SK-MEL-5 (cell line): ENCODE results near the gene WDR86. TPM values are rescaled to one million over a fixed set of nuclear protein-coding genes. Genes with fewer than 3 reads are reported as not detected.

Source experiments
- DNase-seq: peaks from one replicate; pipeline ENCODE4 v3.0.0-alpha.2; 2016; ENCODE audit warnings: low read depth, low spot score
- in situ Hi-C: cut with HindIII; loops from 2 replicates; pipeline ENCODE4 v1.10.0; 2016; ENCODE audit warnings: low sequenced_read_pairs, high pct_unique_total_duplicates, low pct_unique_long_range_greater_than_20kb
- total RNA-seq: library from RNA; depleted of rRNA; stranded (reverse); fragments of >200 nt; shearing (Covaris generic); gene quantifications from 2 replicates; pipeline ENCODE4 v1.2.3, GENCODE V29; 2014

The WDR86 gene
- total RNA-seq, 1 experiment from 2014 or later = not detected

DNA sequence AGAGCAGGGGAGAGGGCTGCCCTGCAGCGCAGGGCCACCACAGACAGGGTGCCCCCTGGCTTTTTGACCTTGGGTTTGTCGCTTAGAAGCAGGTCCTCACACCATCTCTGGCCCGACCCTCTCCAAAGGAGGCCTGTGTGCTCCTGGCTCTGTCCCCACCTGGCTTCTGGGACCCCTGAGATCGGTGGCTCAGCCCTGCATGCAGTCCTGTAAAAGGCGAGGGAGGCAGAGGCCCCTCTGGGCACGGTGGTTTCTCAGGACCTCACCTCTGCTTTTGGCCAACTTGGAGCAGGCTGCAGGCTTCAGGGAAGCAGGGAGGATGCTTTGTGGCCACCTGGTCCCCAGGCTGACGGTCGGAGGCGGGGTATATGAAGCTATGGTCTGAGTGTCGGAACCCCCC lies 21.4 kb downstream of the WDR86 start:
- in situ Hi-C loops = no loop called here
- no peak for DNase-seq

DNA sequence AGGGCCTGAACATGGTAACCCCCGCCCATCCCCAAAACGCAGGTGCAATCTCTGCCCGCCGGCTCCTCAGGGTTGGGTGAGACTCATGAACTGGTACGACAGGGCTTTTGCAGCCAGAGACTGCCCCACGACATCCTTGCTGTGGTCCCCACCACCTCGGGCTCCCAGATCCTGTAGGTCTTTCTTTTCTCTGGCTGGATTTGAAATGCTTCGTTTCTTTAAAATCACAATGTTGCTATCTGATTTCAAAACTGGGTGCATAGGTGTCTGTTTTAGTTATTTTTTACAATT lies 21.9 kb downstream of the WDR86 start:
- in situ Hi-C loops = no loop called here
- DNase-seq = no peak

DNA sequence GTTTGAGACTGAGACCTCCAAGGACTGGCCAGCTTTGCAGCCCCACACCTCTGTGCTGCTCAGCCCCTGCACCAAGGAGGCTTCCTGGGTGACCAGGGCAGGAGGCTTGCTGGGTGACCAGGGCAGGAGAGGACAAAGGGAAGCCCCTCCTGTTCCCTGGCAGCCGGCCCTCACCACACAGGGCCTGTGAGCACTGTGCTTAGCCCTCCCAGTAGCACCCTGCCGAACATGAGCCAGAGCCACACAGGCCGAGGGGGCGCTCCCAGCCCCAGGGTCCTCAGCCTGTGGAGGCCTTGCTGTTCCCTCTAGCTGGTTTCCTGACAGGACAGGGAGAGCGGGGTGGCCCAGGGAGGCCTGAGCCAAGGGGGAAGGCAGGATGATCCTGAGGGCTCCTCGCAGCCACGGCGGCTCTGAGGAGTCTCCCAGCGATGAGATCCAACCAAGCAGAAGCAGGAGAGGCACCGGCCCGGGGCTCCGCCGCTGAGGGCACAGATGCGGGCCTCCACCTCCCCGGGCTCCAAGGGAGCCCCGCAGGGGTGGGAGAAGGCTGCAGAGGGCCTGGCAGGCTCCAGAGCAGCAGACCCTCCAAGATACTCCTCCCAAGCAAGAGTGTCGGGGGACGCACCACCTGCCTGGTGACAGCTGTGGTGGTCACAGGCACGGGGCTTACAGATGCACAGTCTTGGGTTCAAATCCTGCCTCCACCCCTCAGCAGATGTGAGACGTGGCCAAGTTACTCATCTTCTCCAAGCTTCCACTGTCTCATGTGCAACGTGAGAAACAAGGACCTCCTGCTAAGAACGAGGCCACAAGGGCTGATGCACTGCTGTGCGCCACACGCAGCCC lies 22.5 kb downstream of the WDR86 start:
- in situ Hi-C loops = no loop called here
- no peak for DNase-seq

DNA sequence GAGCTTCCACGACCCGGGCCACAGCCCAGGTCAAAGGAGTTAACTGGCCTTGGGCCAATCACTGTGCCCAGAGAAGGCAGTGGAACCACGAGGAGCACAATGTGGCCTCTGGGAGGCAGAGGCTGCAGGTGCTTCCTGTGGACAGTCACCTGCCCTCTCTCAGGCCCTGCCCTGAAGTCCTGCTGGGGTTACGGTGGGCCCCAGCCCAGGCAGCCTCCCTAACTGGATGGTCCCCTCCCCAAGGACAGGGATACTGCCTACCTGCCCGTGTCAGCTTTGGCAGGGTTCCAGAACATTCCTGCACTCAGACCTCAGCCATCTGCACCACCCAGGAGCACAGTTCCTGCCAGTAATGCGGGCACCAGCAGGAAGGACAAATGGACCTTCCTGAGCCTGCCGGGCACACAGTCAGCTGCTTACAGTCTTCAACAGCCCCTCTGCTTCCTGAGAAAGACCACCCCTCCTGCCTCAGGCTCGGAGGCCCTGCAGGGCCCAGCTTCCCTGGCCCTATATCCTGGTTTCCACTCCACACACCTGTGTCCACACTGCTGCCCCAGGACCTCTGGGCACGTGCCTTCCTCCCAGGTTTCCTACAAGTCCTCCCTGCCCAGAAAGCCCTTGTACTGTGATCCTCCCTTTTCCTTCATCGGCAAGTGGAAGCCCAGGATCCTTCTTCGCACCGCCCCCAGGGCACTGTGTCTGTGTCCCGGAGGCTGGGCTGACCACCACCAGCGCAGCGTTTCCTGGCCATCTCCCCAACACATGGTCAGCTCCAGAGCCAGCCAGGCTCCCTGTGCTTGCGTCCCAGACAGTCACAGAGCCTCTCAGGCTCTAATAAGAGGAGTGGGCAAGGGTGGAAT lies 23.3 kb downstream of the WDR86 start:
- no peak for DNase-seq

DNA sequence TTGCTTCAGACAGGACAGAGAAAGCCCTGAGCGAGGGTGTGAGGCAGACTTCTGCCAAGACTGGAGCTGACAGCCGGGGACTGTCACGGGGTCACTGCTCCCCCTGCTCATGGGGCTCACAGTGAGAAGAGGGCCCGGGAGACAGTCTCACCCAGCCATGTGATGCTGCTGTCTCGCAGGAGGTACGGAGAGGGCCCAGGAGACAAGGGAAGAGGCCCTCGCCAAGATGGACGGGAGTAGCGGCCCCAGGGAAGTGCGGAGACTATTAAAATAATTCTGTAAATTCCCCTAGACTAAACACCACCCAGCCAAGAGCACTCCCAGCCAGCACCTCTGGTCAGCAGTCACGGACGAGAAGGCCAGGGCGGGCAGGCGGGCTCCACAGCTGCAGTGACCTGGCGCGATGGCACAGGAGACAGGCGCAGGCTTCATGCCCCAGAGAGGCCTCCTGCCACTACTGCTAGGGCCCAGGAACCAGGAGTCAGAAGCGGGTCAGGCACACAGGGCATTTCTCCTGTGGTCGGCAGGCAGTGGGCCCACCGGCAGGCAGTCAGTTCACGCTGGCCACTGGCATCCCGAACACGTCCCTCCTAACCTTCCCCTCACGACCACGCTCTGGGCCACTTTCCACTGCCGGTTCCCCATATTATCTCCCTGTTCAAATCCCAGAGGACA lies 24.1 kb downstream of the WDR86 start:
- in situ Hi-C loops = no loop called here
- no peak for DNase-seq

More for the DNA sequence above, 23.3 kb downstream of the WDR86 start:
- in situ Hi-C loops = no loop called here

DNA sequence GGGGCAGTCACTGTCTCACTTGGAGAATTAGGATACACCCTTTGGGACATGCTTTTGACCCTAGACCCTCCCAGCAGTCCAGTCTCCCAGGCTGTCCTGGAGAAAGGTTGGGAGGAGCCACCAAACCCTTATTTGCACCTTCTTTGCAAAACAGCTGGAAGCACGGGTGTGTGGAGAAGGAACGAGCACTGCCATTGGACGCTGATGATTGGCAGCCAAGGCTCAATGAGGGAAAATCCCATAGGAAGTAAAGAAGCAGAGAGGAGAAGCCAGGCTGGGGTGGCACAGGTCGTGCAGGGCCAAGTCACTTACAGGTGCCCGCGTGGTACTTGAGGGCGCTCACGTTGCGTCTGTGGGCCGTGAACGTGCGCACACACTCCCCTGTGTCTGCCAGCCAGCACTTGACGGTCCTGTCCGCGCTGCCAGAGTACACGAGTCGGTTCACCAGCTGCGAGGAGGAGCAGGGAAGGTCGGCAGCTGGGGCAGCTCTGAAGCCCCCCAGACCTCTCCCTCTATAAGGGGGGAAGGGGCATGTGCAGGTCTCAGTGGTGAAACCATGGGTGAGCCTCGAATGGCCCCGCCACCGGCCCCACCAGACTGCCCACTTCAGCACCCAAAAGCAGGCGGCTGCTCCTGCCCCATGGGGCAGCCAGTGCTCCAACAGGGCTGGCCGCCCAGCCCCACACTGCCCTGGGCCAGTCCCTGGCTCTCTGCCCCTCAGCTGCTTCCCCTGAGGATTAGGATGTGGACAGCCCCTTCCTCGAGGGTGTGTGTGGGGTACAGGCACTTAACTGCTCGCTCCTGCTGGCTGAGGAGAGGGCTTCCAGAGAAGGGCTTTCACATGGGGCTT lies 24.8 kb downstream of the WDR86 start:
- in situ Hi-C loops = no loop called here
- no peak for DNase-seq

DNA sequence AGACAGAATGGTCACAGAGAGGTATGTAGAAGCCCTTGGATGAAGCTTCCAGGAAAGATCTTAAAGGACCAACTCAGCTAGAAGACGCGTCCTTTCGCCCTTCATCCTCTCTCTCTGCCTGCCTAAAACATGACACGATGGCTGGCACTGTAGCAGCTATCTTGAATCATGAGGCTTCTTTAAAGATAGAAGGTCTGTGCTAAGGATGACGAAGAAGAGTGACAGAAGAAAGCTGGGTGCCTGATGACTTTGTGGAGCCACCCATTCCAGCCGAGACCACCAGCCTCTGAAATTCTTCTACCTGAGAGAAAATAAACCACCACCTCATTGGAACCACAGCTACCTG lies 25.5 kb downstream of the WDR86 start:
- DNase-seq = no peak
- in situ Hi-C loops = no loop called here

DNA sequence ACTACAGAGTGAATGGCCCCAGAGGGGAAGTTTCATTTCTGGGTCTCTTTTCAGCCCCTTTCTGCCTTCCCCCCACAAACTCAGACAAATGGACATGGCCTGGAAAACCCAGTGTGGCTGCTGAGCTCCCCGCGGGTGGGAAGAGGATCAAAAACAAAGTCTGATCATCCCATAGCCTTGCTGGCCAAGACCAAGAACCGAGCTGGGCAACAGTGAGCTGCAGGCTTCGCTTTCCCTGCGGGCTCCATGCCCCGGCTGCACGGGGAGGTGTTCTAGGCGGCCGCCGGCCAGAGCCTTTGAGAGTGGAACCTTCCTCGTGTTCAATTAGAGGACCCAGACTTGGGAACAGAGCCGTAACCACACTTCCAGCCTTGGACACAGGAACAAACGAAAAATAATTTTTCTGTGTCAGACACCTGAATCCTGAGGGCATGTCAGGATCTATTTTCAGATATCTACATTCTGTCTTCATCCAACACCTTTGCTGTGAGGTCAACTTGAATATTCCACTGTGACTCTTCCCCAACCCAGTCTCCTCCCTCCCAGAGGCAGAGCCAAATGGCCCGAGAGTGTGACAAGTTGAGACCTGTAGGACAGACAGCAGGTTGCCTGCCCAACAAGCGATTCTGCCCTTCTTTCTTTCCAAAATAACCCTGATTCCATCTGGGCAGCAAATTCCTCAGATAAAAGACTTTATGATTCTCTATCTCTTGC lies 26.0 kb downstream of the WDR86 start:
- in situ Hi-C loops = no loop called here
- no peak for DNase-seq

DNA sequence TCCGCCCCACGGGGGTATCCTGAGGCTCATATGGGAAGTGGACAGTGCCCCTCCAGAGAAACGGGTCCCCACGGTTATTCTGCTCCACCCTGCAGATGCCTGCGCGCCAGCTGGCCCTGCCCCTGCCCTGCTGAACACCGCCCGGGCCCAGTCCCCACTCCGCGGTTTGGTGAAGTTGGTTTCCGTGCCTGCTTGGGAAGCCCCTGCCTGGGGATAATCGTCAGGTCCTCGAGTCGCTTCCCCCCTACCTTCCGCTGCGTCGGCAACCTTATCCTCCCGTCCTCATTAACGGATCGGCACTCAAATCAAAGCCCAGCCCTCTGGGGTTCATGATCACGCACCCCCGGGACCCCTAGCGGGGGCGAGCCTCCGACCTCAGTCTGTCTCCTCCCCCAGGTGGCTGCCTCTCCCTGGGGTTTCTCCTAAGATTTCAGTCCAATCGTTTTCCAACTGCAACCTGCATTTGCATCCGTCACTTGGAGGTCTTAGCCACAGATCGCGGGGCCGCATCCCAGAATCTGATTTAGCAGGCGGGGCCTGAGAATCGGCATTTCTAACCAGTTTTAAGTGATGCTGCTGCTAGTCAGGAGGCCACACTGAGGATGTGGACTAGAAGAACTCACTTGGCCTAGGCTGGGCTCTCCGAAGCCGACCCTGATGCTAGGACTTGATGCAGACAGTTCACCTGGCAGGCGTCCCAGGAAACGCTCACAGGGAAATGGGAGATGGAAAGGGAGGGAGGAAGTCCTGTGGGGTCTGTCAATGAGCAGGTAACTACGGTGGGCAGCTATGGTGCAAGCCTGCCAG lies 27.6 kb downstream of the WDR86 start:
- no peak for DNase-seq
- in situ Hi-C loops = no loop called here

DNA sequence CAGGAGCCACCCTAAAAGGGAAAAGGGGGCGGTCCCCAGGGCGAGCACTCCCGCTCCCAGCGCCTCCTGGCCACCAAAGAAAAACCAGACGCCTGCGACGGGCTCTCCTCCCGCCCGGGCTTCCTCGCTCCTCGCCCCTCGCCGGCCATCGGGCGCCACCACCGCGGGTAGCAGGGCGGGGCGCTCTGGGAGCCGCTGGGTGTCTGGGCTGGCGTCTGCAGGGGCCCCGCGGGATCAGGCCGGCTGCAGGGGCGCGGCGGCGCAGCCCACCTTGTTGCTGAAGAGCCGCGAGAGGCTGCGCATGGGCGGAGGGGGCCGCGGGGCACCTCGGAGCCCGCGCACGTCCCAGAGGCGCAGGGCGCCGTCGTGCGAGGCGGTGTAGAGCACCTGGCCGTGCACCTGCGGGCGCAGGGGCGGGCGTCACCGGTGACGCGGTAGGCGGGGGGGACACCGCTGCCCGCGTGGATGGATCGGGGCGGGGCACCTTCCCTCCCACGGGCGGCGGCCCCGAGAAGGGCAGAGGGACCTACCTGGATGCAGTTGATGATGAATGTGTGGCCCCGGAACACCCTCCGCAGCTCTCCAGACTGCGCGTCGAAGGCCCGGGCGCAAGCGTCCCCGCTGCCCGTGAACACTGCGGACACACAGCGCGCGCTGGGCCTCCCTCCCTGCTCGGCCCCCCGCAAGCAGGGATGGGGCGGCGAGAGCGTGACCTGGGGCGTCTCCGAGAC lies 28.3 kb downstream of the WDR86 start:
- no peak for DNase-seq
- in situ Hi-C loops = no loop called here

DNA sequence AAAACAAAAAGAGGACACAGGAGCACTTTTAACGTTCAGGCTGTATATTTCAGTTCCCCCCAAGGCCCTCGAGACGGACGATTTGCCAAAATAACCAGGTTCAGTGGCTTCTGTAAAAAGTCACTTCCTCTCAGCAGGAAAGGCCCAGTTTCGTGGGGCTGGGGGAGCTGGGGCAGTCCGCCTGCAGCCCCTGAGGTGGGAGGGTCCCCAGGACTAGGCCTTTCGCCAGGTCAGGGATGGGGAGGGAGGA lies 28.8 kb downstream of the WDR86 start:
- in situ Hi-C loops = no loop called here
- DNase-seq = no peak

DNA sequence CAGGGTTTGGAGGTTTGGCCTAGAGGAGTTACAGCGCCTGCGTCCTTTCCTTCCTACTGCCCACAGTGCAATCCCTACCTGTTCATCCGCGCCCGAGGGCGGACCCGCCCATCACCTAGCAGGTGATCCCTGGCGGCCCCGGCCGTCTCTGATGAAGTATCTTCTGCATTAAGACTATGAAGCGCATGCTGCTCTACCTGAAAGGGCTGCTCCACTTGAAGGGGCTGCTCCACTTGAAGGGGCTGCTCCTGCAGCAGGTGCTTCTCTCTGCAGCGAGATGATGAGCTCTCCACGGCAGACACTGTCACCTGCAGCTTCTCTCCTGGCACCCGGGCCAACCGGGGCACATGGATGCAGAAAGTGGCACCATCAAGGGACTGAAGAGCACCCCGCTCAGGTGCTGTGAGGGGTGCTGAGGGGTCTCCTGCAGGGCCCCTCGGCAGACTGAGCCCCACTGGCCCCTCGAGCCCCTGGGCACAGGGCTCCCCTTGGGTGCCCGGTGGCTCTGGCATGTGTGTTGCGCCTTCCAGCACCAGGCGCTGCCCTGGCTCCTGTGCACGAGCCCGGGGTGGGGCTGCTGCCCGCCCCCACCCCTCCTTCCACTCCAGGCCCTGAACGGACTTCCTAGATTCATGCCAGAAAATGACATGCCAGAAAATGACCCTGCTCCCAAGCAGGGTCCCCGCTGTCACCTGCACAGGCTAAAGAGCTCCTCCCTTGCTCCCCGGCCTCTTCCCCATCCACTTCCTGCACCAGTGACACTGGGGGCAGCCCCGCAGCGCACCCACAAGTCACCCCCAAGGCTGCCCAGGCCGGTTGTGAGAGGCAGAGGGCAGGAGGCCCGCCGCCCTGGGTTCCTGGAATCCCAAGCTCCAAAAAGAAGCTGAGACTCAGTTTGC lies 29.4 kb downstream of the WDR86 start:
- in situ Hi-C loops = no loop called here
- no peak for DNase-seq

DNA sequence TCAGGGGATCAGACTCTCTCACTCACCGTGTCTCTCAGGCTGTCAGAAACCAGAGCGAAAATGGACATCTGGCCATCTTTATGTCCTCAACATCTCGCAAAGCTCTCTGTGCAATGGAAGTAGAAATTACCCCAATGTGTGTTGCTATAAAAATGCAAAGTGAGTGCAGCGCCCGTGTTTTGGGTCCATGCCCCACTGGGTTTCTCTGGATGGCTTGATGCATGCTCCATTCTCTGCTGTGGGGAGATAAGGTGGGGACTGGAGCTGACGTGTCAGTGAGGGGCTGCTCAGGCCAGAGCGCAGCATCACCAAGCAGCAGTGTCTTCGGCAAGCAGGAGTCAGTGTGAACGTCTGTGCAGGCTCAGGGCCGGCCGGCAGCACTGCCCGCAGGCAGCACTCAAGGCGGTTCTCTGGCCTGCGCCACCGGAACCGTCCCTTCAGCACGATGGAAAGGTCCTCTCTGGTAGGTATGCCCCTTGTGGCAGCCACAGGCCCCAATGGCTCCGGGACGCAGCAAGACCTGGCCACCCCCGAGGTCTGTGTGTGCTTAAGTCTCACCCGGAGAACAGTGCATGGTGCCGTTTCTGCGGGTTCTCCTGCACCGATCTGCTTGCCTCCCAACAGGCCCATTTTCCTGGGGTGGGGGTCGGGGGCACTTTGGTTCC lies 30.2 kb downstream of the WDR86 start:
- in situ Hi-C loops = no loop called here
- DNase-seq = no peak

DNA sequence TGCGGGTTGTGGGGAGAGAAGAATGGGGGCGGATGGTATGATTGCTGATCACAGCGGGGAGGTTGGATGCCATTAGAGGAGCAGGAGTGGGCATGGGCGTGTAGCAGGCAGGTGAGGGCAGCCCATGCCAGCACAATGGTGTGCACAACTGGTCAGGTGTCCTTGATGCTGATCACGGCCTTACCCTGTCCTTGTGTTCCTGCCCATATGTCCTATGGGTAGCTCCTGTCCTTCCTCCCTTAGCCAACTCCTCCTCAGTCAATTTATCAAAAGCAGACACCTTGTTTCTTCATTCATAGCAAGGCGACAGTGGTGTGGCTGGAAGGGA lies 30.7 kb downstream of the WDR86 start:
- no peak for DNase-seq
- in situ Hi-C loops = no loop called here
